Colonic mucosa (tissue), 4 donors: ENCODE data around the gene RIMBP2. TPM values are rescaled to one million over a fixed set of nuclear protein-coding genes. Genes with fewer than 3 reads are reported as not detected.

Source experiments
- DNase-seq: peaks from one replicate; pipeline ENCODE4 v3.0.0-alpha.2; 2020
- H3K27ac ChIP-seq: fragments of 200-600 bp; one replicate; pipeline ENCODE4 v1.8.0; 2021
- H3K27me3 ChIP-seq: fragments of 200-600 bp; one replicate; pipeline ENCODE4 v1.8.0; 2021
- H3K36me3 ChIP-seq: fragments of 200-600 bp; one replicate; pipeline ENCODE4 v1.8.0; 2021
- H3K4me1 ChIP-seq: fragments of 200-600 bp; one replicate; pipeline ENCODE4 v1.8.0; 2021; ENCODE audit warnings: mild to moderate bottlenecking
- H3K4me3 ChIP-seq: fragments of 200-600 bp; one replicate; pipeline ENCODE4 v1.8.0; 2021
- H3K9ac ChIP-seq, 2 donors: one replicate each; pipeline ENCODE4 v1.7.0; 2013; ENCODE audit warnings: control low read depth in 2 of 2, low read depth in 2 of 2, low read length in 2 of 2
- H3K9me3 ChIP-seq: fragments of 200-600 bp; one replicate; pipeline ENCODE4 v1.8.0; 2021
- CTCF ChIP-seq: fragments of 200-600 bp; IDR thresholded peaks from one replicate; pipeline ENCODE4 v1.8.0; 2022; ENCODE audit warnings: antibody characterized with exemption, mild to moderate bottlenecking
- intact Hi-C: fragments of 100-400 bp; cut with DNase I; formaldehyde crosslinking; loops from one replicate; pipeline ENCODE4 v1.14.1; 2022
- total RNA-seq, 2 donors: library from RNA; stranded (reverse); fragmentation: NEBNext Ultra II Directional in 1 of 2; extraction: Animal tissue kit (Norgen Biotek cat#: 25700) in 1 of 2; gene quantifications; one replicate each; pipeline ENCODE4 v1.2.1, GENCODE V29; 2021
- donor health status: healthy.
- donor health status: DM: no; HTN: no; CAD: no.
- donor health status: DM: no; HTN: no; CAD: no.

Gene RIMBP2
- total RNA-seq, 2 donors from 2014 or later, result 4.8 to 5.6 TPM

- Histone ChIP-seq H3K4me1 (no peaks in the 10 kb centered on the region), H3K27me3 (no peaks in the 10 kb centered on the region), H3K27ac (no peak overlapping the region), H3K9ac (no peak overlapping the region), H3K36me3 (no peaks in the 10 kb centered on the region), H3K9me3 (no peaks in the 10 kb centered on the region), H3K4me3 (no peak overlapping the region)
- no peak for TF ChIP-seq CTCF
- no peak for DNase-seq
- intact Hi-C loops, result no loop called here
Observed at GRCh38 chr12:130658145-130658911, 57.8 kb downstream of the RIMBP2 start.

GRCh38 chr12:130656411-130656810, 59.7 kb downstream of the RIMBP2 start:
- no peak for TF ChIP-seq CTCF
- DNase-seq, result no peak
- no peaks in the 10 kb centered on the region for H3K36me3 ChIP-seq
- no peaks in the 10 kb centered on the region for H3K9me3 ChIP-seq
- no peak overlapping the region for H3K4me3 ChIP-seq
- intact Hi-C loops, result no loop called here
- H3K27ac ChIP-seq, result no peak overlapping the region
- H3K9ac ChIP-seq, result no peak overlapping the region
- no peaks in the 10 kb centered on the region for H3K4me1 ChIP-seq
- H3K27me3 ChIP-seq, result no peaks in the 10 kb centered on the region

- TF ChIP-seq CTCF, result no peak
- no peak overlapping the region for H3K4me3 ChIP-seq
- no peaks in the 10 kb centered on the region for H3K27me3 ChIP-seq
- H3K9me3 ChIP-seq, result no peaks in the 10 kb centered on the region
- H3K9ac ChIP-seq, result no peak overlapping the region
- DNase-seq, result no peak
- intact Hi-C loops, result no loop called here
- H3K27ac ChIP-seq, result no peak overlapping the region
- no peaks in the 10 kb centered on the region for H3K36me3 ChIP-seq
- no peaks in the 10 kb centered on the region for H3K4me1 ChIP-seq
Observed at GRCh38 chr12:130655881-130656280, 60.2 kb downstream of the RIMBP2 start.

GRCh38 chr12:130655010-130655409, 61.1 kb downstream of the RIMBP2 start:
- no peaks in the 10 kb centered on the region for H3K27me3 ChIP-seq
- peak; percentile 51 for DNase-seq
- H3K36me3 ChIP-seq, result no peaks in the 10 kb centered on the region
- no peak overlapping the region for H3K9ac ChIP-seq
- H3K4me1 ChIP-seq, result no peaks in the 10 kb centered on the region
- H3K9me3 ChIP-seq, result no peaks in the 10 kb centered on the region
- intact Hi-C loops, result no loop called here
- no peak overlapping the region for H3K4me3 ChIP-seq
- no peak overlapping the region for H3K27ac ChIP-seq
- no peak for TF ChIP-seq CTCF

- Histone ChIP-seq H3K27me3 (no peaks in the 10 kb centered on the region), H3K4me3 (no peak overlapping the region), H3K36me3 (no peaks in the 10 kb centered on the region), H3K9me3 (no peaks in the 10 kb centered on the region), H3K4me1 (no peaks in the 10 kb centered on the region), H3K9ac (no peak overlapping the region), H3K27ac (no peak overlapping the region)
- DNase-seq, result no peak
- no peak for TF ChIP-seq CTCF
- intact Hi-C loops, result no loop called here
Observed at GRCh38 chr12:130651188-130651959, 64.7 kb downstream of the RIMBP2 start.
